Bronchial epithelial cell (primary cell): ENCODE results near the gene KHK. TPM values are rescaled to one million over a fixed set of nuclear protein-coding genes. Genes with fewer than 3 reads are reported as not detected.

Experiments
- DNase-seq: peaks from one replicate; pipeline ENCODE4 v3.0.0-alpha.2; 2010; ENCODE audit warnings: low read depth
- FAIRE-seq: peaks from 2 replicates; lab custom pipeline; 2011; peaks lifted over from hg19 to GRCh38; lab: Jason Lieb, UNC
- H3K27me3 ChIP-seq: 2 replicates; pipeline ENCODE4 v1.5.1; 2011; ENCODE audit warnings: low read length; ENCODE audit not compliant: control insufficient read depth, insufficient read depth
- H3K36me3 ChIP-seq: 2 replicates; pipeline ENCODE4 v1.5.1; 2011; ENCODE audit warnings: low read length; ENCODE audit not compliant: control insufficient read depth, insufficient read depth
- H3K4me3 ChIP-seq: 2 replicates; pipeline ENCODE4 v1.5.1; 2011; ENCODE audit warnings: mild to moderate bottlenecking, low read depth, low read length, control low read depth
- total RNA-seq: library from RNA; depleted of rRNA; stranded (reverse); fragments of >200 nt; gene quantifications from 2 replicates; pipeline ENCODE4 v1.2.1, GENCODE V29; 2014
- TF ChIP-seq, protein P1 (sequence below): IDR thresholded peaks from 2 replicates; pipeline ENCODE4 v1.5.1; 2011; ENCODE audit warnings: mild to moderate bottlenecking, moderate library complexity, low read length, control low read depth, inconsistent platforms; ENCODE audit not compliant: insufficient read depth, severe bottlenecking

The KHK gene
- total RNA-seq, 1 donor from 2014 or later = 0.53 TPM

DNA sequence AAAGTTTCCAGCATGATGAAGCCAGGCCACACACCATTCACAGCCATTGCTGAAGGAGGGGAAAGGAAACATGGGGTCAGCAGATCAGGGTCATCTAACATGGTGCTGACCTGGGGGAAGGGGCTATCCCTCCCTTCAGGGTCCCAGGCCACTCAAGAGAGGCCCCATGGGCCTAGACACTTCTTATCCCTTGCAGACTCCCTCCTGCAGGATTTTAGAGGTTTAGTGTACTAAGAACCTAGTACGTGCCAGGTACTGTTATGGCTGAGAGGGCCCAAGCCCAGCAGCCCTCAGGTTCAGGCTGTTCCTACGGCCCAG is 8.8 kb downstream of the KHK start:
- FAIRE-seq (no peak), DNase-seq (no peak)
- no peaks in the 10 kb centered on the region for H3K27me3 ChIP-seq
- H3K4me3 ChIP-seq = no peak overlapping the region
- TF ChIP-seq, protein P1, sequence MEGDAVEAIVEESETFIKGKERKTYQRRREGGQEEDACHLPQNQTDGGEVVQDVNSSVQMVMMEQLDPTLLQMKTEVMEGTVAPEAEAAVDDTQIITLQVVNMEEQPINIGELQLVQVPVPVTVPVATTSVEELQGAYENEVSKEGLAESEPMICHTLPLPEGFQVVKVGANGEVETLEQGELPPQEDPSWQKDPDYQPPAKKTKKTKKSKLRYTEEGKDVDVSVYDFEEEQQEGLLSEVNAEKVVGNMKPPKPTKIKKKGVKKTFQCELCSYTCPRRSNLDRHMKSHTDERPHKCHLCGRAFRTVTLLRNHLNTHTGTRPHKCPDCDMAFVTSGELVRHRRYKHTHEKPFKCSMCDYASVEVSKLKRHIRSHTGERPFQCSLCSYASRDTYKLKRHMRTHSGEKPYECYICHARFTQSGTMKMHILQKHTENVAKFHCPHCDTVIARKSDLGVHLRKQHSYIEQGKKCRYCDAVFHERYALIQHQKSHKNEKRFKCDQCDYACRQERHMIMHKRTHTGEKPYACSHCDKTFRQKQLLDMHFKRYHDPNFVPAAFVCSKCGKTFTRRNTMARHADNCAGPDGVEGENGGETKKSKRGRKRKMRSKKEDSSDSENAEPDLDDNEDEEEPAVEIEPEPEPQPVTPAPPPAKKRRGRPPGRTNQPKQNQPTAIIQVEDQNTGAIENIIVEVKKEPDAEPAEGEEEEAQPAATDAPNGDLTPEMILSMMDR = no peak
- no peaks in the 10 kb centered on the region for H3K36me3 ChIP-seq

DNA sequence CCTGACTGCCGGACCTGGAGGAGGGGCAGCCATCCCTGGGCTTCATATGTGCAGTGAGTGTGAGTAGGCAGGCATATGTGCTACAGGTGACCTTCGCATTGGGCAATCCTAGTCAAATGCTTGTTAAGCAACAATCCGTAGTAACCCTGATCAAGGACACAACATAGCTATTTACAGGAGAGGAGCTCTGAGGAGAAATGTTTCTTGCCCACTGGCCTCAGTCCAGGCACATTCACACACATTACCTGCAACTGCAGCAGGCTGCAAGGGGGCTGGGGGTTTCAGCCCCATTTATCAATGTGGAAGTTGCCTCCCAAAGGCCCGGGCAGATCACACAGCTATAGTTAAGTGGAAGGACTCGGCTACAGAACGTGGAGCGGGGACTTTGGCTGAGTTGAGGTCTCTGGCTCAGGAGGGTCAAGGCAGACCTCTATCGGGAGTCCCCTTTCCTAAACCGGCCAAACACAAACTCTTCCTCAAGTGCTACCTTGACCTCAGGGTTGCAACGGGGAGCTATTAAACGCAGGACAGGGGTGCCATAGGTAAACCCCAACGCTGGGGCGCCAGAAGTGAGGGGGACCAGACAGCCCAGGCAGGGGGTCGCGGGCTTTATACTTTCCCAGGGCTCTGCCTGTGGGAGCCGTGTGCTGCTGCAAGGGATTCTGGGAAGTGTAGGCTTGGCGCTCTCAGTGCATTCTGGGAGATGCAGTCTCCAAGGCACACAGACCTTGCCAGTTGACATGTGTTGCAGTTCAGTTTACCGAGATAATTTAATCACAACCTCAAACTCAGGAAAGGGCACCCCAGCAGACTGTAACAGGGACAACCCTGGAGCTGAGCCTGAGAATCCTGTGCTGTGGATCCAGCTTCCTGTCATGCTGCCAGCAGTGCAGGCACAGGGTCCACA is 9.4 kb downstream of the KHK start:
- H3K4me3 ChIP-seq = no peak overlapping the region
- FAIRE-seq = no peak
- TF ChIP-seq, protein P1 = no peak

DNA sequence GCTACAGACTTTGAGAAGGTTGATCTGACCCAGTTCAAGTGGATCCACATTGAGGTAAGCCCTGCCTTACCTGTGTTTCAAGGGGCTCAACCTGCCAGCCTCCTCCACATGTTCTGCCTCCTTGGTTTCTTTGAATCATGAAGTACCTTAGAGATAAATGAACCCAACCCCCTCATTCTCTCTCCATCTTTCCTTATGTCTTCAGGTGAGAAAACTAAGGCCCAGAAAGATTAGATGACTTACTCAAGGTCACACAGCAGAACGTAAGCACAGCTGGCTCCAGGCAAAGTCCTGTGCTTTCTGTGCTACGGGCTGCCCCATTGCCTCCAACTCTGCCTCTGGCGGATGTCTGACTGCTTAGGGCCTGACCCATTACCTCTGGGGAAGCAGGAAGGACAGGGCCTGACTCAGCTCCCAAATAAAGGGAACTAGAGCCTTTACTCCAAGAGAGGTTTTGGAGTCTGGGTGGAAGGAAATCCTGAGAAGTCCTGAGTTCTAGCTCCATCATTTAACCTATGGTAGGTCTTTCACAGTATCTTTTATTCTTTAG is 10.3 kb downstream of the KHK start:
- H3K27me3 ChIP-seq = no peaks in the 10 kb centered on the region
- DNase-seq = no peak
- TF ChIP-seq, protein P1 = no peak
- no peak overlapping the region for H3K4me3 ChIP-seq
- FAIRE-seq = no peak
- H3K36me3 ChIP-seq = no peaks in the 10 kb centered on the region

More for the DNA sequence above, 9.4 kb downstream of the KHK start:
- no peaks in the 10 kb centered on the region for H3K36me3 ChIP-seq
- DNase-seq = peak; percentile 54
- H3K27me3 ChIP-seq = no peaks in the 10 kb centered on the region

DNA sequence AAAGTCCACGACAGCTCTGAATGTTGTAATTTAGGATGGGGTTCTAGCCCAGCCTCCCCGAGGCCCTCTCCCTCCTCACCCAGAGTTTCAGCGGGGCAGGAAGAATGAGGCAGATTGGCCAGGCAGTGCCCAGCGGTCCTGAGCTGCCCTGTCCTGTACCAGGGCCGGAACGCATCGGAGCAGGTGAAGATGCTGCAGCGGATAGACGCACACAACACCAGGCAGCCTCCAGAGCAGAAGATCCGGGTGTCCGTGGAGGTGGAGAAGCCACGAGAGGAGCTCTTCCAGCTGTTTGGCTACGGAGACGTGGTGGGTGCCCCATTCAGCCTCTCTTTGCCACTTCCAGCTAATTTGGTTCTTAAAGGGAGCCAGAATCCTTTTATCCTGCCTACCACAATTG is 10.8 kb downstream of the KHK start:
- Histone ChIP-seq H3K36me3 (no peaks in the 10 kb centered on the region), H3K27me3 (no peaks in the 10 kb centered on the region), H3K4me3 (no peak overlapping the region)
- TF ChIP-seq, protein P1 = no peak
- FAIRE-seq (no peak), DNase-seq (no peak)

DNA sequence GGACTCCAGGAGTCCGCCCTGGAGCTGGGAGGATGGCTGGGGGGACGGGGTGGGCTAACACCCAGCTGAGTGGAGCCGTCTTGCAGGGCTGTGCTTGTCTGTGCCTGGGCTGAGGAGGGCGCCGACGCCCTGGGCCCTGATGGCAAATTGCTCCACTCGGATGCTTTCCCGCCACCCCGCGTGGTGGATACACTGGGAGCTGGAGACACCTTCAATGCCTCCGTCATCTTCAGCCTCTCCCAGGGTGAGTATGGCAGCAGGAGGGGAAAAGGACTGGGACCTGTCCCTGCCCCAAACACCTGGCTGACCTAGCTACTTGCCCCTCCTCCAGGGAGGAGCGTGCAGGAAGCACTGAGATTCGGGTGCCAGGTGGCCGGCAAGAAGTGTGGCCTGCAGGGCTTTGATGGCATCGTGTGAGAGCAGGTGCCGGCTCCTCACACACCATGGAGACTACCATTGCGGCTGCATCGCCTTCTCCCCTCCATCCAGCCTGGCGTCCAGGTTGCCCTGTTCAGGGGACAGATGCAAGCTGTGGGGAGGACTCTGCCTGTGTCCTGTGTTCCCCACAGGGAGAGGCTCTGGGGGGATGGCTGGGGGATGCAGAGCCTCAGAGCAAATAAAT is 12.9 kb downstream of the KHK start:
- Histone ChIP-seq H3K36me3 (no peaks in the 10 kb centered on the region), H3K27me3 (no peaks in the 10 kb centered on the region), H3K4me3 (no peak overlapping the region)
- TF ChIP-seq, protein P1 = no peak
- no peak for FAIRE-seq
- DNase-seq = no peak
